Endothelial cell of umbilical vein (primary cell): ENCODE measurements around the gene ZNF423. TPM values are rescaled to one million over a fixed set of nuclear protein-coding genes. Genes with fewer than 3 reads are reported as not detected.

Experiments used
- BruUV-seq: library from RNA; stranded (reverse); fragments of 400-500 nt; replicated peaks from 2 replicates; lab custom pipeline; 2021; lab: Mats Ljungman, UMichigan
- CTCF ChIA-PET: fragments of 300-600, 350-600 bp; sonication (Branson Sonifier 250); formaldehyde crosslinking; loops from one replicate; lab custom pipeline; 2021; ENCODE audit warnings: antibody characterized with exemption, inconsistent platforms; lab: Charles Lee
- POLR2A ChIA-PET: fragments of 300-600, 350-600 bp; sonication (Branson Sonifier 250); formaldehyde crosslinking; loops from one replicate; lab custom pipeline; 2021; ENCODE audit warnings: antibody characterized with exemption, inconsistent platforms; lab: Charles Lee
- DNase-seq: peaks from one replicate; pipeline ENCODE4 v3.0.0-alpha.2; 2011; ENCODE audit warnings: low read depth, low spot score
- FAIRE-seq: peaks from 2 replicates; lab custom pipeline; 2011; peaks lifted over from hg19 to GRCh38; lab: Jason Lieb, UNC
- H2AFZ ChIP-seq: 2 replicates; pipeline ENCODE4 v1.6.0; 2012; ENCODE audit warnings: low read depth, low read length, control low read depth, inconsistent platforms
- H3K27ac ChIP-seq: 2 replicates; pipeline ENCODE4 v1.5.1; 2011; ENCODE audit warnings: low read depth, mild to moderate bottlenecking, control low read depth, low read length, moderate library complexity; ENCODE audit not compliant: insufficient read depth
- H3K27me3 ChIP-seq, 2 experiments: 2 replicates each; pipeline versions ENCODE4 v1.6.0 to v1.6.1; 2011; ENCODE audit warnings: low read length in 2 of 2, mixed read lengths in 1 of 2; ENCODE audit not compliant: control insufficient read depth in 2 of 2, insufficient read depth in 2 of 2
- H3K36me3 ChIP-seq, 2 experiments: 2 replicates in 1 of 2; 3 replicates in 1 of 2; pipeline ENCODE4 v1.5.1; 2011; ENCODE audit warnings: low read length in 2 of 2, mild to moderate bottlenecking in 1 of 2, moderate library complexity in 1 of 2; ENCODE audit not compliant: control insufficient read depth in 2 of 2, insufficient read depth in 2 of 2; ENCODE audit errors: extremely low read depth in 1 of 2
- H3K4me1 ChIP-seq: 3 replicates; pipeline ENCODE4 v1.5.1; 2011; ENCODE audit warnings: mild to moderate bottlenecking, low read length; ENCODE audit not compliant: control insufficient read depth, insufficient read depth; ENCODE audit errors: extremely low read depth
- H3K4me2 ChIP-seq: 2 replicates; pipeline ENCODE4 v1.6.1; 2011; ENCODE audit warnings: low read length, control low read depth, mixed read lengths; ENCODE audit not compliant: insufficient read depth
- H3K4me3 ChIP-seq, 3 experiments: fragments of 200-600 bp in 1 of 3; sonication (generic), shearing (Covaris generic) in 1 of 3; replicated peaks in 1 of 3; 2 replicates each; pipeline ENCODE4 v1.5.1; 2011 to 2016; ENCODE audit warnings: control low read depth in 3 of 3, low read length in 3 of 3, mild to moderate bottlenecking in 2 of 3, inconsistent platforms in 1 of 3, low read depth in 1 of 3, moderate library complexity in 1 of 3; ENCODE audit not compliant: insufficient read depth in 1 of 3
- H3K79me2 ChIP-seq: 2 replicates; pipeline ENCODE4 v1.6.0; 2012; ENCODE audit warnings: low read length, inconsistent platforms; ENCODE audit not compliant: control insufficient read depth, insufficient read depth
- H3K9ac ChIP-seq: replicated peaks from 2 replicates; pipeline ENCODE3; 2011; ENCODE audit warnings: low read length, control low read depth; ENCODE audit not compliant: insufficient read depth; ENCODE audit errors: extremely low read depth
- H3K9me1 ChIP-seq: replicated peaks from 3 replicates; pipeline ENCODE4 v1.6.0; 2011; ENCODE audit warnings: mild to moderate bottlenecking, low read length; ENCODE audit not compliant: control insufficient read depth, insufficient read depth; ENCODE audit errors: extremely low read depth
- H3K9me3 ChIP-seq: replicated peaks from 2 replicates; pipeline ENCODE4 v1.5.1; 2012; ENCODE audit warnings: low read length, inconsistent platforms; ENCODE audit not compliant: control insufficient read depth, insufficient read depth
- H4K20me1 ChIP-seq: replicated peaks from 2 replicates; pipeline ENCODE3; 2011; ENCODE audit warnings: mild to moderate bottlenecking, low read length; ENCODE audit not compliant: control insufficient read depth, insufficient read depth; ENCODE audit errors: extremely low read depth
- EZH2 ChIP-seq: IDR thresholded peaks from 2 replicates; pipeline ENCODE4 v1.6.1; 2012; ENCODE audit warnings: borderline replicate concordance, low read depth, mild to moderate bottlenecking, moderate library complexity, low read length, inconsistent platforms; ENCODE audit not compliant: severe bottlenecking
- FOS ChIP-seq: IDR thresholded peaks from 2 replicates; pipeline ENCODE4 v1.6.1; 2011; ENCODE audit warnings: mild to moderate bottlenecking, low read length, moderate library complexity, borderline replicate concordance; ENCODE audit not compliant: insufficient read depth
- GATA2 ChIP-seq: IDR thresholded peaks from 2 replicates; pipeline ENCODE4 v1.7.0; 2011; ENCODE audit warnings: low read depth, mild to moderate bottlenecking, moderate library complexity, mixed read lengths, low read length; ENCODE audit not compliant: insufficient read length, insufficient read depth
- JUN ChIP-seq: IDR thresholded peaks from 2 replicates; pipeline ENCODE4 v1.6.1; 2011; ENCODE audit warnings: borderline replicate concordance, low read depth; ENCODE audit not compliant: insufficient read length, insufficient read depth
- POLR2A ChIP-seq: IDR thresholded peaks from 2 replicates; pipeline ENCODE4 v1.6.1; 2012; ENCODE audit warnings: low read depth, mild to moderate bottlenecking, control low read depth, low read length
- POLR2AphosphoS5 ChIP-seq: IDR thresholded peaks from 2 replicates; pipeline ENCODE4 v1.6.1; 2012; ENCODE audit warnings: low read depth, mild to moderate bottlenecking, control low read depth, low read length, moderate library complexity; ENCODE audit not compliant: insufficient read depth
- dilution Hi-C: fragments of 300-500 bp; cut with MboI; formaldehyde crosslinking; loops from one replicate; pipeline ENCODE4 v1.15.0; 2019; ENCODE audit warnings: low sequenced_read_pairs; ENCODE audit not compliant: extremely low pct_ligation_motif_present
- intact Hi-C: fragments of 100-400 bp; cut with micrococcal nuclease; formaldehyde crosslinking; loops from one replicate; pipeline ENCODE4 v1.10.0; 2022
- polyA plus RNA-seq, 4 experiments: library from polyadenylated mRNA; depleted of rRNA in 3 of 4; stranded (reverse) in 3 of 4; unstranded in 1 of 4; fragments of >200 nt; gene quantifications; 2 replicates each; pipeline versions ENCODE4 v1.2.1 to v1.2.3, GENCODE V29; 2011 to 2012; ENCODE audit warnings: missing spikeins in 1 of 4
- total RNA-seq: library from RNA; stranded (reverse); gene quantifications from 2 replicates; pipeline ENCODE4 v1.2.3, GENCODE V29; 2021
- TF ChIP-seq, protein P1 (sequence below): IDR thresholded peaks from 2 replicates; pipeline ENCODE4 v1.6.1; 2011; ENCODE audit not compliant: insufficient read depth, insufficient read length
- TF ChIP-seq, protein P2 (sequence below), 2 donors: IDR thresholded peaks; 1 replicate in 1 of 2; 2 replicates in 1 of 2; pipeline ENCODE4 v1.5.1; 2011; ENCODE audit warnings: low read length in 2 of 2, mild to moderate bottlenecking in 2 of 2, moderate library complexity in 2 of 2, control low read depth in 1 of 2, inconsistent platforms in 1 of 2, low read depth in 1 of 2; ENCODE audit not compliant: insufficient read depth in 1 of 2; ENCODE audit errors: extremely low read depth in 1 of 2

The ZNF423 gene
- total and polyA plus RNA-seq, 2 donors (not counting 3 experiments of a cell fraction or from before 2014, with no cell fraction given): 2.2 to 8.1 TPM

DNA sequence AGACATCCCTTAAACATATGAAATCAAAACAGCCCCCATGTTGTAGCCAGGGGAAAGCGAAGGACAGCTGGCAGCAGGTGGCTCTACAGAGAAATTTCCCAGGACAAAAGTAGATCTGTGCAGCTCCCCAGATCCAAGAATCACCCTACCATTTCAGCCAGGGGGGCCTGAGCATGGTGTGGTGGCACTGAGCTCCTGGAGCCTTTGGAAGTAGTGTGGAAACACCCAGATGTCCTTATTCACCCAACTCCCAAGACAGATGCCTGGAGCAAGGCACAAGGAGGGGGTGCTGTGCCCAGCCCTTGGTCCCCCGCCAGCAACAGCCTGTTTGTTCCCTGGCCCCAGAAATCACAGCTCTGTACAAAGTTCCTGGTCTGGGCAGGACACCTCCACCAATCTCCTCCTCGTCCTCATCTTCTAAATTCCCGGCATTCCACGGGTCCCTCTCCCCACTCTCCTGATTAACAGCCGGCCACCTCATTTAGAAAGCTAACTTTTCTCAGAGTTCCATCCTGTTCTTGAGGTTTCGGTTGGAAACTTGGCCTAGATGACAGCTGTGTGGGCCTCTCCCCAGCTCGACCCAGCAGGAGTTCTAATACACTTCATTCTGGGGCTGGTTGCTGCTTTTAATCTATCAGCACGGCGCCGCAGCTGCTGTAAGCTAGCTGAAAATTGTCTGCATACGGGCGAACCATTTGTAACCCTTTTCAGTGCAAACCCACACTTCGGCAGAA lies 291.2 kb downstream of the ZNF423 start:
- H4K20me1 ChIP-seq: no peaks in the 10 kb centered on the region
- H3K9me1 ChIP-seq: no peaks in the 10 kb centered on the region
- dilution Hi-C loops (no loop called here), intact Hi-C loops (no loop called here)
- no peaks in the 10 kb centered on the region for H3K36me3 ChIP-seq
- H3K27ac ChIP-seq: no peak overlapping the region
- H3K9ac ChIP-seq: no peak overlapping the region
- H3K79me2 ChIP-seq: no peaks in the 10 kb centered on the region
- FAIRE-seq (no peak), DNase-seq (no peak)
- no peak overlapping the region for H3K4me3 ChIP-seq
- no peaks in the 10 kb centered on the region for H3K4me1 ChIP-seq
- no peak overlapping the region for H3K4me2 ChIP-seq
- no peaks in the 10 kb centered on the region for H3K9me3 ChIP-seq
- H2AFZ ChIP-seq: no peak overlapping the region
- no peaks in the 10 kb centered on the region for H3K27me3 ChIP-seq
- ChIA-PET POLR2A (no interaction called here), CTCF (interaction anchor here (0.9 to 1.3 kb wide), 2 partner anchors 12 to 31 kb away, joined by 3 read pairs; no protein-coding TSS in a partner anchor)
- TF ChIP-seq POLR2AphosphoS5 (no peak), JUN (no peak), GATA2 (no peak), FOS (no peak), EZH2 (no peak), POLR2A (no peak)
- TF ChIP-seq, protein P1, sequence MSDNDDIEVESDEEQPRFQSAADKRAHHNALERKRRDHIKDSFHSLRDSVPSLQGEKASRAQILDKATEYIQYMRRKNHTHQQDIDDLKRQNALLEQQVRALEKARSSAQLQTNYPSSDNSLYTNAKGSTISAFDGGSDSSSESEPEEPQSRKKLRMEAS: no peak
- TF ChIP-seq, protein P2, sequence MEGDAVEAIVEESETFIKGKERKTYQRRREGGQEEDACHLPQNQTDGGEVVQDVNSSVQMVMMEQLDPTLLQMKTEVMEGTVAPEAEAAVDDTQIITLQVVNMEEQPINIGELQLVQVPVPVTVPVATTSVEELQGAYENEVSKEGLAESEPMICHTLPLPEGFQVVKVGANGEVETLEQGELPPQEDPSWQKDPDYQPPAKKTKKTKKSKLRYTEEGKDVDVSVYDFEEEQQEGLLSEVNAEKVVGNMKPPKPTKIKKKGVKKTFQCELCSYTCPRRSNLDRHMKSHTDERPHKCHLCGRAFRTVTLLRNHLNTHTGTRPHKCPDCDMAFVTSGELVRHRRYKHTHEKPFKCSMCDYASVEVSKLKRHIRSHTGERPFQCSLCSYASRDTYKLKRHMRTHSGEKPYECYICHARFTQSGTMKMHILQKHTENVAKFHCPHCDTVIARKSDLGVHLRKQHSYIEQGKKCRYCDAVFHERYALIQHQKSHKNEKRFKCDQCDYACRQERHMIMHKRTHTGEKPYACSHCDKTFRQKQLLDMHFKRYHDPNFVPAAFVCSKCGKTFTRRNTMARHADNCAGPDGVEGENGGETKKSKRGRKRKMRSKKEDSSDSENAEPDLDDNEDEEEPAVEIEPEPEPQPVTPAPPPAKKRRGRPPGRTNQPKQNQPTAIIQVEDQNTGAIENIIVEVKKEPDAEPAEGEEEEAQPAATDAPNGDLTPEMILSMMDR (IDR thresholded peaks at IDR 0.05; ENCODE audit: extremely low read depth in 1 of 2, insufficient read depth in 1 of 2, low read depth in 1 of 2, low read length in 2 of 2): no peak
- no TSS peak for BruUV-seq
